ENCODE measurements around the gene PAPSS2. TPM values are rescaled to one million over a fixed set of nuclear protein-coding genes. Genes with fewer than 3 reads are reported as not detected.
"Not testable (repeated sequence)": the region's sequence is repeated elsewhere in the genome, so short reads cannot be mapped to it uniquely, and the experiment has no call there.

Gene PAPSS2
- total and polyA plus RNA-seq, 8 donors = 1.3 to 17.3 (median 10.8) TPM

GRCh38 chr10:87643920-87644319 is 15.8 kb upstream of the PAPSS2 start:
- DNase-seq = no peak
- H3K4me3 ChIP-seq = no peak overlapping the region
- H3K4me1 ChIP-seq = no peaks in the 10 kb centered on the region
- H3K36me3 ChIP-seq = no peaks in the 10 kb centered on the region
- 83 to 91% (median 83%) methylated on average over 3 of the region's 3 CpGs for WGBS, 5 donors
- no peak for TF ChIP-seq EP300 (IDR thresholded peaks at IDR 0.05)
- TF ChIP-seq CTCF (IDR thresholded peaks at IDR 0.05) = no peak
- TF ChIP-seq POLR2A (IDR thresholded peaks at IDR 0.05) = no peak
- TF ChIP-seq POLR2AphosphoS5 (IDR thresholded peaks at IDR 0.05) = no peak
- intact Hi-C loops (cut with DNase I; ENCODE audit: low total_unique reads) = no loop called here
- no peaks in the 10 kb centered on the region for H3K27me3 ChIP-seq
- H3K9me3 ChIP-seq = no peaks in the 10 kb centered on the region
- no peak overlapping the region for H3K27ac ChIP-seq

DNA sequence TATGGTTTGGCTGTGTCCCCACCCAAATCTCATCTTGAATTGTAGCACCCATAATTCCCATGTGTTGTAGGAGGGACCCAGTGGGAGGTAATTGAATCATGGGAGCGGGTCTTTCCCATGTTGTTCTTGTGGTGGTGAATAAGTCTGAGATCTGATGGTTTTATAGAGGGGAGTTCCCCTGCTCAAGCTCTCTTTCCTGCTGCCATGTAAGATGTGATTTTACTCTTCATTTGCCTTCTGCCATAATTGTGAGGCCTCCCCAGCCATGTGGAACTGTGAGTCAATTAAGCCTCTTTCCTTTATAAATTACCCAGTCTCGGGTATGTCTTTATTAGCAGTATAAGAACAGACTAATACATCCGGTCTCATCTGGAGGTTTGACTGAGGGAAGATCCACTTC is 15.2 kb upstream of the PAPSS2 start:
- H3K9me3 ChIP-seq; intact Hi-C loops (cut with DNase I; ENCODE audit: low total_unique reads); H3K36me3 ChIP-seq; H3K4me1 ChIP-seq; H3K4me3 ChIP-seq; H3K27me3 ChIP-seq; H3K27ac ChIP-seq; DNase-seq: not testable (repeated sequence)
- WGBS, 5 donors = 77 to 92% (median 86%) methylated on average over 3 of the region's 3 CpGs

DNA sequence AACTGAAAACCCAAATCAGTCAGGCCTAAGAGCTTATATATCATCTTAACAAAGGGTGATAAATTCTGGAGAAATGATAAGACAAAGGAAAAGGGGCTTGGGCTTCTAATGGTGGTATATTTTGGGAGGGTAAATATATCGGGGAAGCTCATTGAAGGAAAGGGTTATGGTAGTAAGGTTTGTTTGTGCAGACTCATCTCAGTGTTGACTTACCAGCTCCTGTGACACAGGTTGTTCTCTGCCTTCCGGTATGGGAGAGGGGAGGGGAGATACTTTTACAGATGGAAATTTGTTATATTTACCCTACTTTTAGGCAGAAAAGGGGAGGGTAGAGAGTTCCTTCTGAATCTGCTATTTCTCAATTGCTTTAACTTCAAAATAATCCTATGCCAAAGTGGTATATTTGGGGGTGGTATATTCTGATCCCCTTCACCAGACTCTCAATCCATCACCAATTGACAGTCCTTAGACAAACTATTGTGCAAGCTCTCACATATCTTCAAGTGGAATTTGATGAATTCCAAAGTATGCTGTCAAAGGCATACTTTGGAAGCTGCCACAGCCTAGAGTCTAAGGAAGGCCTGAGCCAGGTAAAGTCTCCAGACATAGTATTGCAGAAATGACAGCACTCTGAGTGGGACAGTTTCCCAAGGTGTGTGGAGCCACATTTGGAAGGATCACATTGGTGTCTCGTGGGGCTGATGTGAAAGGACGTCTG is 13.3 kb upstream of the PAPSS2 start:
- Histone ChIP-seq H3K4me3 (no peak overlapping the region), H3K4me1 (no peaks in the 10 kb centered on the region), H3K27me3 (no peaks in the 10 kb centered on the region), H3K36me3 (no peaks in the 10 kb centered on the region), H3K27ac (no peak overlapping the region), H3K9me3 (no peaks in the 10 kb centered on the region)
- WGBS, 5 donors = 66 to 86% (median 72%) methylated on average over 4 of the region's 4 CpGs
- intact Hi-C loops (cut with DNase I; ENCODE audit: low total_unique reads) = no loop called here
- DNase-seq = no peak
- no peak for TF ChIP-seq POLR2AphosphoS5 (IDR thresholded peaks at IDR 0.05)
- TF ChIP-seq CTCF (IDR thresholded peaks at IDR 0.05) = no peak
- no peak for TF ChIP-seq EP300 (IDR thresholded peaks at IDR 0.05)
- no peak for TF ChIP-seq POLR2A (IDR thresholded peaks at IDR 0.05)

DNA sequence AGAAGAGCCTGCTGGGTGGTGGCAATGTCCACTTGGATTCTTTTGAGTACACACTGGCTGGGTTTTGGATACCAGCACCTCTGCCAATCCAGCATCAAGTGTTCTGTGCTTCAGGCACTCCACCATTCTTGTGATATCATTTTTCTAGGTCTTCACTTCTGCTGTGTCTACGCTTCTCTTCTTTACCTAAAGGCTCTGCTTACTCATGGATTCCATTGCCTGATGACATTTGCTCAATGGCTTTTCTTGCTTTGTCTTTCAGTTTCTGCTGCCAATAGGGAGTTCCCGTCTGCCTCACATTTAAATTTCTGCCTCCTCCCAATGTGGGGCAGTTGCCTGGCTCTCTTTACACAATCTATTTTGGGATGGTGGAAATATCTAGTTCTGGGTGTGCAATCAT is 12.7 kb upstream of the PAPSS2 start:
- no peaks in the 10 kb centered on the region for H3K4me1 ChIP-seq
- H3K9me3 ChIP-seq = no peaks in the 10 kb centered on the region
- intact Hi-C loops (cut with DNase I; ENCODE audit: low total_unique reads) = no loop called here
- H3K27ac ChIP-seq = no peak overlapping the region
- H3K36me3 ChIP-seq = no peaks in the 10 kb centered on the region
- no peak overlapping the region for H3K4me3 ChIP-seq
- no peak for TF ChIP-seq EP300 (IDR thresholded peaks at IDR 0.05)
- TF ChIP-seq POLR2A (IDR thresholded peaks at IDR 0.05) = no peak
- TF ChIP-seq CTCF (IDR thresholded peaks at IDR 0.05) = no peak
- no peak for TF ChIP-seq POLR2AphosphoS5 (IDR thresholded peaks at IDR 0.05)
- no peak for DNase-seq
- no peaks in the 10 kb centered on the region for H3K27me3 ChIP-seq
- WGBS, 5 donors = 62 to 93% (median 74%) methylated on average over 2 of the region's 2 CpGs

GRCh38 chr10:87650838-87651589 is 8.7 kb upstream of the PAPSS2 start:
- TF ChIP-seq CTCF (IDR thresholded peaks at IDR 0.05) (no peak), POLR2AphosphoS5 (IDR thresholded peaks at IDR 0.05) (no peak), POLR2A (IDR thresholded peaks at IDR 0.05) (no peak), EP300 (IDR thresholded peaks at IDR 0.05) (no peak)
- intact Hi-C loops (cut with DNase I; ENCODE audit: low total_unique reads) = no loop called here
- H3K27me3 ChIP-seq = no peaks in the 10 kb centered on the region
- no peak overlapping the region for H3K27ac ChIP-seq
- no peak overlapping the region for H3K4me3 ChIP-seq
- 76 to 90% (median 87%) methylated on average over 5 of the region's 5 CpGs for WGBS, 5 donors
- no peaks in the 10 kb centered on the region for H3K9me3 ChIP-seq
- no peak for DNase-seq
- H3K36me3 ChIP-seq = no peaks in the 10 kb centered on the region
- H3K4me1 ChIP-seq = peaks cover 0 to 8% (median 2%) of the 10 kb centered on the region in 4 donors
